NCI-H2227 (cell line): Measurements from ENCODE around the gene MAD1L1.

Experiments used
- DNase-seq: peaks from one replicate; lab custom pipeline; 2025; ENCODE audit not compliant: unreplicated experiment; lab: John Stamatoyannopoulos, UW

The MAD1L1 gene

GRCh38 chr7:1769286-1770200, 463.2 kb downstream of the MAD1L1 start:
- DNase-seq, result no peak

- no peak for DNase-seq
These were observed 463.9 kb downstream of the MAD1L1 start for GRCh38 chr7:1768832-1769231.

- DNase-seq, result no peak
These were observed 465.2 kb downstream of the MAD1L1 start for GRCh38 chr7:1767524-1767923.
